ENCODE measurements around the gene NEMP2. TPM values are rescaled to one million over a fixed set of nuclear protein-coding genes. Genes with fewer than 3 reads are reported as not detected.

Gene NEMP2
- total RNA-seq, 1 experiment from 2014 or later: 12.0 TPM

- Histone ChIP-seq H3K36me3 (ENCODE audit: control insufficient read depth, insufficient read depth, low read length) (no peaks in the 10 kb centered on the region), H3K27me3 (ENCODE audit: control insufficient read depth, insufficient read depth, low read length) (no peaks in the 10 kb centered on the region), H3K9me3 (ENCODE audit: control insufficient read depth, insufficient read depth, low read depth, low read length) (no peaks in the 10 kb centered on the region), H3K4me1 (ENCODE audit: control insufficient read depth, insufficient read depth, low read length) (no peaks in the 10 kb centered on the region), H3K27ac (ENCODE audit: low read length) (no peak overlapping the region), H3K4me3 (ENCODE audit: low read depth in 2 of 2, low read length in 2 of 2) (no peak overlapping the region)
- no peak for TF ChIP-seq POLR2AphosphoS5 (IDR thresholded peaks at IDR 0.05; ENCODE audit: low read depth, low read length)
- TF ChIP-seq TCF7L2 (IDR thresholded peaks at IDR 0.05; ENCODE audit: low read depth, low read length): no peak
- TF ChIP-seq REST (IDR thresholded peaks at IDR 0.05; ENCODE audit: insufficient read depth in 1 of 2, low read depth in 2 of 2, low read length in 1 of 2): no peak
- TF ChIP-seq SIN3A (IDR thresholded peaks at IDR 0.05; ENCODE audit: borderline replicate concordance, insufficient read depth, low read depth, low read length): no peak
- no peak for TF ChIP-seq CTCF (IDR thresholded peaks at IDR 0.05)
- DNase-seq (ENCODE audit: low read depth, low spot score): no peak
- intact Hi-C loops (cut with micrococcal nuclease; ENCODE audit: unreplicated experiment) (no loop called here), in situ Hi-C loops (cut with HindIII; ENCODE audit: low pct_unique_long_range_greater_than_20kb, low sequenced_read_pairs) (no loop called here)
- ChIA-PET CTCF (no interaction called here), POLR2A (no interaction called here)
- no peak for ATAC-seq
- no TSS peak for BruUV-seq (replicated peaks)
These were observed 76.0 kb downstream of the NEMP2 start for GRCh38 chr2:190458352-190459107.

- H3K36me3 ChIP-seq (ENCODE audit: control insufficient read depth, insufficient read depth, low read length): no peaks in the 10 kb centered on the region
- in situ Hi-C loops (cut with HindIII; ENCODE audit: low pct_unique_long_range_greater_than_20kb, low sequenced_read_pairs): no loop called here
- intact Hi-C loops (cut with micrococcal nuclease; ENCODE audit: unreplicated experiment): no loop called here
- H3K27me3 ChIP-seq (ENCODE audit: control insufficient read depth, insufficient read depth, low read length): no peaks in the 10 kb centered on the region
- DNase-seq (ENCODE audit: low read depth, low spot score) (no peak), ATAC-seq (no peak)
- H3K4me1 ChIP-seq (ENCODE audit: control insufficient read depth, insufficient read depth, low read length): no peaks in the 10 kb centered on the region
- TF ChIP-seq TCF7L2 (IDR thresholded peaks at IDR 0.05; ENCODE audit: low read depth, low read length) (no peak), REST (IDR thresholded peaks at IDR 0.05; ENCODE audit: insufficient read depth in 1 of 2, low read depth in 2 of 2, low read length in 1 of 2) (no peak), POLR2AphosphoS5 (IDR thresholded peaks at IDR 0.05; ENCODE audit: low read depth, low read length) (no peak), CTCF (IDR thresholded peaks at IDR 0.05) (no peak), SIN3A (IDR thresholded peaks at IDR 0.05; ENCODE audit: borderline replicate concordance, insufficient read depth, low read depth, low read length) (no peak)
- no peaks in the 10 kb centered on the region for H3K9me3 ChIP-seq (ENCODE audit: control insufficient read depth, insufficient read depth, low read depth, low read length)
- BruUV-seq (replicated peaks): no TSS peak
- ChIA-PET CTCF (no interaction called here), POLR2A (no interaction called here)
- H3K27ac ChIP-seq (ENCODE audit: low read length): no peak overlapping the region
- H3K4me3 ChIP-seq (ENCODE audit: low read depth in 2 of 2, low read length in 2 of 2): no peak overlapping the region
These were observed 77.3 kb downstream of the NEMP2 start for GRCh38 chr2:190457256-190457655.

Measured in Panc1 (cell line).